GM18502 (cell line): ENCODE measurements around the gene SOCS1.

ENCODE experiments used
- ATAC-seq: cut with Tn5 transposase; IDR thresholded peaks from one replicate; pipeline ENCODE4 v1.9.1; 2021; ENCODE audit warnings: mild to moderate bottlenecking; ENCODE audit not compliant: unreplicated experiment, poor library complexity

Gene SOCS1

GRCh38 chr16:11264155-11264832 is 8.3 kb upstream of the SOCS1 start:
- no peak for ATAC-seq

DNA sequence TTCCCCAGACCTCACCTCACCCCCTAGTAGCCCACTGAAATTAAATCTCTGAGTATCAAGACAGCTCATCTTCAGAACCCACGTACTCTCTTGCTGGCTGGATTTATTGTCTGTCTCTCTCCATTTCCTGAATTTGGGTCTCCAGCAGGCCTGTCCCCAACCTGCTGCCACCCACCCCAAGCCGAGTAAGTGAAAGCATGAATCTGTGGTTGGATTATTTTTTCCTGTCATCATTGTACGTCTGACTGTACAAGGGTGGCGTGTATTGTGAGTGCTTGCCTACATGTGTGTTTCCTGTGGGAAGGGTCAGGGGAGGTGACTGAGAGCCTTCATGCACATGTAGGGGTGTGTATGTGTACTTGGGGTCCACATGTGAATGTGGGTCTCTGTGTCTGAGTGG is 7.7 kb upstream of the SOCS1 start:
- no peak for ATAC-seq

DNA sequence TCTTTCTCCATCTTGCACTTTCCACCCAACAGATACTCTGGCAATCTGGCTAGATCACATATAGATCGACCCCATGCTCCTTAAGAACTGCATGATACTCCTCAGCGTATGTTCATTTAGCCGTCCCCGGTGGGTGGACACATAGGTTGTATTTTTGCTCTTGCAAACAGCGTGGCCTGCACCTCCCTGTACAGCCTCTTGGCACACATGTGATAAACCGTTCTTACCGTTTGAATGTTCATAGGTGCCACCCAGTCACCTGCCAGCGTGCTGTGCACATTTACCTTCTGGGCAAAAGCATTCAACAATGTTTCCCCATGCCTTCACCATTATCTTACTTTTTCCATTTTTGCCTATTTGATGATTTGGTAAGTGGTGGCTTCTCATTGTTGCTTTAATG is 6.9 kb upstream of the SOCS1 start:
- ATAC-seq: no peak

DNA sequence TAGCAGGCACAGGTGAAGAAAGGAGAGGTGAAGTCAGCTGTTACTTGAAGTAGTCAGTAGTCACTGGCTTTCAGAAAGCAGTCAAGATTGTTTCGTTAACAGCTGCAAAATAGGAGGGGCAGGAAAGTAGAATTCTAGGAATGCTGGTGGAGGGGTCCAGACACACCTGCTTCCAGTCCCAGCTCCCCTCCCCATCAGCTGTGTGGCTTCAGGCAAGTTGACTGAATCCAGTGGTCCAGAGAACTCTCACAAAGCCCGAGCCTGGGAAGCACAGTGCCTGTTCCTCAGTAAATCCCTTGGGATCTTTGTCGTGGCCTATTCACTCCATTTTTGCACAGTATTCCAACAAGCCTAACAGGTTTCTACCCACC is 4.6 kb upstream of the SOCS1 start:
- no peak for ATAC-seq

DNA sequence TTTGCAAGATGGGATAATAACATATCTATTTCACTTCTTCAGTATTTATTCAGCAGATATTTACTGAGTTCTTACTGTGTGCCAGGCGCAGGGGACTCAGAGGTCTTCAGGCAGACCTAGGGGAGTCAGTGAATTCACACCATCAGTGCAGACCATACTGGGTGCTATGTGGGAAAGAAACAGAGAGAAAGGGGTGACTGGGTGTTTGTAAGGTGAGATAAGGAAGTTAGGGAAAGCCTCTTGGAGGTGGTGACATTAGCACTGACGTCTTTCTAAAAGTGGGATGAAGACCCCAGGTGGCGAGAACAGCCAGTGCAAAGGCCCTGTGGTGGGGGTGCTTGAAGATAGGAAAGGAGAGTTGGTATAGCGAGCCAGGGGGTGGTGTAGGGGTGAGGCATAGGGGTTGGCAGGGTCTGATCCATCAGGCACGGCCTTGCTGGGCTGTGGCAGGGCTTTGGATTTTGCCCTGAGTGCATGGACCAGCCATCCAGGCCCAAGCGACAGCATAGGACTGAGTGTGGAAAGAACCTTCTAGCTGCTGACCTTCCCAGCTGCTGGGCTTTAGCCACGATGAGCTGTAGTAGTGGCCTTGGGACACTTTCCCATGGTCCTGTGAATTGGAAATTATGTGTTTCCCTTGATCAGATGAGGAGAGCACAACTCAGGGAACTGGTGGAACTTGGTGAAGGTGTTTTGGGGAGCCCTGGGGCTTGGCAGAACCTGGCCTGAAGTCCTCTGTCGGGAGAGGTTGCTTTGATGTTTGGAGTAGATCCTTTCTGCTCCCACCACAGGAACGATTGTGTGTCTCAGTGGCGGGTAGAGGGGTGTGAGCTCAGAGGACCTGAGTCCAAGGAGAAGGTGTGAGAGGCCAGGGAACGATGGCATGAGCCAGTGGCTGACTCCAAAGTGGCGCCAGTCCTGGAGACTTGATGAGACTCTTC is 3.9 kb upstream of the SOCS1 start:
- ATAC-seq: no peak

GRCh38 chr16:11258553-11259492 is 2.8 kb upstream of the SOCS1 start:
- ATAC-seq: no peak

DNA sequence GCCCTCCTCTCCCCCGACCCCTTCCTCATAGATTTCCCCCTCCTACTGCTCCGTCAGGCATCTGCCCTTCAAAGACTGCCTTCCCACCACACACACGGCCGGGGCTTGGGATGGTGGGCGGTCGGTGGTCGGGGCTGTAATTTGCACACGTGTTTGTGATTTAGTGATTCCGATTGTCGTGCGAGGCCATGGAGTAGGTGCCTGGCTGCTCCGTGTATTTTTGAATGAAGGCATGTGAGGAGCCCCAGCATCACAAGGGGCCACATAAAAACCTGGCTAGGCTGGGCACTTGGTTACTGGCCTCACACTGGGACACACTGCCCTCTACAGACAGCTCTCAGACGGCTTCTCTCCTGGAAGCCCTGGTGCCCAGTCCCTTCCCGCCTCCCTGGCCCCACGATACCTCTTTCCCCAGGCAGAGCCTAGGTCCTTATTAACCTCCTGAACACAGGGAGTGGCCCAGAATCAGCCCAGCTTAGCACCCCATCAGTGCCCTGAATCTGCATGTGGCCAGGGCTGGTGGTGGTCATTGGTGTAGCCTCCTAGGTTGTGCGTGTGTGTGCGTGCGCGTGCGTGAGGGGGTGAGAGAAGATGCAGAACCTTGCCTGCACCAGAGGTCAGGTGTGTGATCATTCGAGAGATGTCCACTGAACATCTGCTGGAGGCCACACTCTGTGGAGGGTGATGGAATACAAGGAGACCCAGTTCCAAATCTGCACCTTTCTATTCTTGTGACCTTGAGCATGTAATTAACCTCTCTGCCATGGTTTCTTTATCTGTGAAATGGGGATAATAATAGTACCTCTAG is 1.3 kb upstream of the SOCS1 start:
- no peak for ATAC-seq

GRCh38 chr16:11256661-11257130 is 692 bp upstream of the SOCS1 start:
- no peak for ATAC-seq

- ATAC-seq: peak; percentile 5
Observed at GRCh38 chr16:11254913-11255736, 879 bp downstream of the SOCS1 start.

DNA sequence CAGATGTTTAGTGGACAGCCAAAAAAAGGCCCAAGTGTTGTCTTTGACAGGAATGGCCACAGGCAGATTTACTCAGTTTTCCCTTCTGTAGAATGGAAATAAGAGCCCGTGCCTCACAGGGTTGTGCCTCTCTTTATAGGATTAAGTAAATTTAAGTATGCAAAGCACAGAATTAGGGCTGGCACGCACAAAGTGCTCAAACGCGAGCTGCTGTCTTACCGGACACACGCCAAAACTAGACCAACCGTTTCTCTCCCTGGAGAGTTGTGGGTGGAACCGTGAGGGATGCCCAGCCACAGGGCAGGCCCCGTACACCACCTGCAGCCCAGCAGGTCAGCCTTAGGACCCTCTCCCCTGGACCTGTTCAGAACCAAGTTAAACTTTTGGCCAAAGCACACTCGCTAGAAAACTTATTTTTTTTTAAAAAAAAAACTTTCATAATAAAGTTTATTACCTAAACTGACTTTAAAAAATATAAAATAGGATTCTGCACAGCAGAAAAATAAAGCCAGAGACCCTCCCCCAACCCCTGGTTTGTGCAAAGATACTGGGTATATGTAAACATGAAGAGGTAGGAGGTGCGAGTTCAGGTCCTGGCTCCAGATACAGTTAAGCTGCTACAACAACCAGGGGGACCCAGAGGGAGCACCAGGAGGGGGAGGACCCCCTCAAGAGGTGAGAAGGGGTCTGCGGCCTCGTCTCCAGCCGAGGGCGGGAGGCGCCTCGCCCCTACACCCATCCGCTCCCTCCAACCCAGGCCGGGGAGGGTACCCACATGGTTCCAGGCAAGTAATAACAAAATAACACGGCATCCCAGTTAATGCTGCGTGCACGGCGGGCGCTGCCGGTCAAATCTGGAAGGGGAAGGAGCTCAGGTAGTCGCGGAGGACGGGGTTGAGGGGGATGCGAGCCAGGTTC is 1.8 kb downstream of the SOCS1 start:
- ATAC-seq: no peak

DNA sequence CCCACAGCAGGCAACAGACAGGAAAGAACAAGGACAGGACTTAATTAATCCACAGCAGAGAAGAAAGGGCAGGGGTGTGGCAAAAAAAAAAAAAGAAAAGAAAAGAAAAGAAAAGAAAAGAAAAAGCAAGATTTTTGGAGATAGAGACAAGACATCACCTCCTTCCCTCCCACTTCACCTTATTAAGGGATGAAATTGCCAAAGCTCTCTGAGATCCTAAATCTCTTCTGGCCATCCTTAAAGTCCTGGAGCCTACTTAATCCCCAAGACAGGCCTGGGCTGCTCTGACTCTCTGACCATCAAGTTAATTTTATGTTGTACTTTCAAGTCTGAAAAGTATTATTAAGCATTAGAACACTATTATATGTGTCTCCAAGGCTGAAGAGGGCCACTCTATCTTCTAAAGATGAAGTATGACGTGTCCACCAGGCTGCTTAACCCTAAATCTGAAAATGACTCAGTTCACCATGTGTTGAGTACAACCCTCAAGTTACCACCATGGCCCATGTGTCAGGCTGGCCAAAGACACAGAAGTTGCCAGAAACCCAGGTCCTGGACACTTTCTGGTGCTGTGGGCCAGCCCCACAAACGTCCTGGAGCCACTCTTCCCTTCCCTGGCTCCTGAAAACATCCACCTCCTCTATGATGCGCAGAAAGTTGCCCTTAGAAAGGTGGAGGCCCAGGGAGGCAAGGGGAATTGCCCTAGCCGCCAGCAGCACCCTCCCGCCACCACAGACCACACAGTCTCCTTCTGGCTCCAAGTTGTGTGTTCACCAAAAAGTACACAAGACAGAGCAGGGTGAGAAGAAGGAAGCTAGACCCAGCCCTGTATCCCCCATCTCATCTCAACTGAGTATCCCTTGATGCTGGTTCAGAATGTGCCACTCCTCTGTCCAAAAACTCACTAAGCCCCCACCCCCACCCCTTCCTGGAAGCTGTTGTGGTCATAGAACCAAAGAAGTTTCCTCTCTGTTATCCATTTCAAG is 2.7 kb downstream of the SOCS1 start:
- ATAC-seq: no peak

GRCh38 chr16:11252482-11252931 is 3.5 kb downstream of the SOCS1 start:
- no peak for ATAC-seq

DNA sequence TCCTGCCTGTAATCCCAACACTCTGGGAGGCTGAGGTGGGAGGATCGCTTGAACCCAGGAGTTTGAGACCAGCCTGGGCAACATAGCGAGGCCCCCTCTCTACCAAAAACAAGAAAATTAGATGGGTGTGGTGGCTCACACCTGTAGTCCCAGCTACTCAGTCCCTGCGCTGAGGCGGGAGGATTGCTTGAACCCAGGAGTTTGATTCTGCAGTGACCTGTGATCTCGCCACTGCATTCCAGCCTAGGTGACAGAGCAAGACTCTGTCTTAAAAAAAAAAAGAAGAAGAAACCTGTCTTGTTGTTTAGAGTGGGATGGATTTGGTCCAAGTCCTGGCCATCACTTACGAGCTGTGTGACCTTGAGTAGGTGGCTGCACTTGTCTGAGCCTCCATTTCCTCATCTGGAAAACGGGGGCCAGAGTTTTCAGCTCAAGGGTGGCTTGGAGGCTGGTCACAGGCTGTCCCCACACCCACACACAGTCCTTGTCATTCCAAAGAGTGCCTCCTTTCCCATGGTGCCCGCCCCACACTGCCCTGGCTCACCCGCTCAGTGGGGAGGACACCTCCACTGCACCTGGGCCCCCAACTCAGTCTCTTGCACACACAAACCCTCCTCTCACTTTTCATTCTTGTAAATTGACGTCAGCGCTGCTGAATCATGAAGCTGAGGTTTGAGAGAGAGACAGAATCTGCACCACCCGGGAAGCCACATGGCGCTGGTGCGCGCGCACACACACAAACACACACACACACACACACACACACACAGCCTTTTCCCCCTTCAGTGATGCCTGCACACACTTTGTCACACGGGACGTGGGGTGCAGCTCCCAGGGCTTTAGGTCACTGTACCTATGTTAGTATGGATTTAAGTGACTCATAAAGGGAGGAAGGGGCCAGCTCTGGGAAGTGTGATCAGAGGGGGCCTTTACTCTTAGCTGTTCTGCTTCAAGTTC is 4.2 kb downstream of the SOCS1 start:
- no peak for ATAC-seq

DNA sequence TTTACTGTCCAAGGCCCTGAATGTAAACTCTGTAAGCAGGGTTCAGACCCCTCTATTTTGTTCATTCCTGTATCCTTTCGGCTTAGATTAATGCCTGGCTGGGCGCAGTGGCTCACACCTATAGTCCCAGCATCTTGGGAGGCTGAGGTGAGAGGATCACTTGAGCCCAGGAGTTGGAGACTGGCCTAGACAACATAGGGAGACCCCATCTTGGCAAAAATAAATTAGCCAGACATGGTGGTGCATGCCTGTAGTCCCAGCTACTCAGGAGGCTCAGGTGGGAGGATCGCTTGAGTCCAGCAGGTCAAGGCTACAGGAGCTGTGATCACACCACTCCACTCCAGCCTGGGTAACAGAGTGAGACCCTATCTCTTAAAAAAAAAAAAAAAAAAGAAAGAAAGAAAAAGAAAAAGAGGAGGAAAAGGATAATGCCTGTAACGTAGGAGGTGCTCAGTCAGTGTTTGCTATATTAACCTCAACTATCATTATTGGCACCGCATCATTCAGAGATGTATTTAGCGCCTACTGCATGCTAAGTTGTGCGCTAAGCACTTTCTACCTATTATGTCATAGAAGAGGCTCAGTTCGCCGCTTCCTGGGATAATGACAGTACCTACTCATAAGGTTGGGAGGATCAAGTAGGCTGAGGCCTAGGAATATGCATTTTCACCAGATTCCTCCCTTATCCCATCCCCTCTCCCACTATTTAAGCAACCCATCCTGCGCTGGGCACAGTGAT is 5.0 kb downstream of the SOCS1 start:
- no peak for ATAC-seq
